Measurements from ENCODE around the gene ARPC2. TPM values are rescaled to one million over a fixed set of nuclear protein-coding genes. Genes with fewer than 3 reads are reported as not detected.

The ARPC2 gene
- total and polyA plus RNA-seq, 10 of the 15 experiments (the other 5 are each of a cell fraction or from before 2014, with no cell fraction given), result 440 to 980 (median 709) TPM

DNA sequence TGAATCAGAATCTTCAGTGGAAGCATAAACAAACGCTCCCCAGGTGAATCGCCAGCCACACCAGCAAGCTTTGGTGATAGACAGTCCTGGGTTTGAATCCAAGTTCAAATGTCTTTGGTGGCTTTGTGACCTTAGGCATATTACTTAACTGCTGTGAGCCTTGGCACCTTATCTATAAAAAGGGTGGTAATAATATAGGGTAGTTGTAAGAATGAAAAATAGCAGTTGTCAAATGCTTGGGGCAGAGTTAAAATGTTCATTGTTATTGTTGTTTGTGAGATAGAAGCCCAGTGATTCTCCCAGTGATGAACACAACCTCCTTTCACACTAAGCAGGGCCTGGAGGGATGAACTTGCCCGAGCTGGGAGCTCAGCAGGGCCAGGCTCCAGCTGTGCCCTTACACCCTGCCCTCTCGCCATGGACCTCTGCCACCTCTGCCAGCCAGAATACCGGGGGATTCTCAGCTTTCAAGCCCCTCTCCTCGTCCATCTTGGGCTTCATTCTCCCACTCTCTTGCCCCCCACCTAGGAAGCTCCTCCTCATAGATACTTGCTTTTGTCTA, 81.4 kb downstream of the ARPC2 start (continued):
- TF ChIP-seq, protein P1, sequence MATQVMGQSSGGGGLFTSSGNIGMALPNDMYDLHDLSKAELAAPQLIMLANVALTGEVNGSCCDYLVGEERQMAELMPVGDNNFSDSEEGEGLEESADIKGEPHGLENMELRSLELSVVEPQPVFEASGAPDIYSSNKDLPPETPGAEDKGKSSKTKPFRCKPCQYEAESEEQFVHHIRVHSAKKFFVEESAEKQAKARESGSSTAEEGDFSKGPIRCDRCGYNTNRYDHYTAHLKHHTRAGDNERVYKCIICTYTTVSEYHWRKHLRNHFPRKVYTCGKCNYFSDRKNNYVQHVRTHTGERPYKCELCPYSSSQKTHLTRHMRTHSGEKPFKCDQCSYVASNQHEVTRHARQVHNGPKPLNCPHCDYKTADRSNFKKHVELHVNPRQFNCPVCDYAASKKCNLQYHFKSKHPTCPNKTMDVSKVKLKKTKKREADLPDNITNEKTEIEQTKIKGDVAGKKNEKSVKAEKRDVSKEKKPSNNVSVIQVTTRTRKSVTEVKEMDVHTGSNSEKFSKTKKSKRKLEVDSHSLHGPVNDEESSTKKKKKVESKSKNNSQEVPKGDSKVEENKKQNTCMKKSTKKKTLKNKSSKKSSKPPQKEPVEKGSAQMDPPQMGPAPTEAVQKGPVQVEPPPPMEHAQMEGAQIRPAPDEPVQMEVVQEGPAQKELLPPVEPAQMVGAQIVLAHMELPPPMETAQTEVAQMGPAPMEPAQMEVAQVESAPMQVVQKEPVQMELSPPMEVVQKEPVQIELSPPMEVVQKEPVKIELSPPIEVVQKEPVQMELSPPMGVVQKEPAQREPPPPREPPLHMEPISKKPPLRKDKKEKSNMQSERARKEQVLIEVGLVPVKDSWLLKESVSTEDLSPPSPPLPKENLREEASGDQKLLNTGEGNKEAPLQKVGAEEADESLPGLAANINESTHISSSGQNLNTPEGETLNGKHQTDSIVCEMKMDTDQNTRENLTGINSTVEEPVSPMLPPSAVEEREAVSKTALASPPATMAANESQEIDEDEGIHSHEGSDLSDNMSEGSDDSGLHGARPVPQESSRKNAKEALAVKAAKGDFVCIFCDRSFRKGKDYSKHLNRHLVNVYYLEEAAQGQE (IDR thresholded peaks at IDR 0.05; ENCODE audit: low read depth, low read length), result no peak
- TF ChIP-seq SMAD1 (IDR thresholded peaks at IDR 0.05; ENCODE audit: low read depth, partially characterized antibody), result no peak
- no peak for TF ChIP-seq JUNB (IDR thresholded peaks at IDR 0.05)
- TF ChIP-seq, protein P2, sequence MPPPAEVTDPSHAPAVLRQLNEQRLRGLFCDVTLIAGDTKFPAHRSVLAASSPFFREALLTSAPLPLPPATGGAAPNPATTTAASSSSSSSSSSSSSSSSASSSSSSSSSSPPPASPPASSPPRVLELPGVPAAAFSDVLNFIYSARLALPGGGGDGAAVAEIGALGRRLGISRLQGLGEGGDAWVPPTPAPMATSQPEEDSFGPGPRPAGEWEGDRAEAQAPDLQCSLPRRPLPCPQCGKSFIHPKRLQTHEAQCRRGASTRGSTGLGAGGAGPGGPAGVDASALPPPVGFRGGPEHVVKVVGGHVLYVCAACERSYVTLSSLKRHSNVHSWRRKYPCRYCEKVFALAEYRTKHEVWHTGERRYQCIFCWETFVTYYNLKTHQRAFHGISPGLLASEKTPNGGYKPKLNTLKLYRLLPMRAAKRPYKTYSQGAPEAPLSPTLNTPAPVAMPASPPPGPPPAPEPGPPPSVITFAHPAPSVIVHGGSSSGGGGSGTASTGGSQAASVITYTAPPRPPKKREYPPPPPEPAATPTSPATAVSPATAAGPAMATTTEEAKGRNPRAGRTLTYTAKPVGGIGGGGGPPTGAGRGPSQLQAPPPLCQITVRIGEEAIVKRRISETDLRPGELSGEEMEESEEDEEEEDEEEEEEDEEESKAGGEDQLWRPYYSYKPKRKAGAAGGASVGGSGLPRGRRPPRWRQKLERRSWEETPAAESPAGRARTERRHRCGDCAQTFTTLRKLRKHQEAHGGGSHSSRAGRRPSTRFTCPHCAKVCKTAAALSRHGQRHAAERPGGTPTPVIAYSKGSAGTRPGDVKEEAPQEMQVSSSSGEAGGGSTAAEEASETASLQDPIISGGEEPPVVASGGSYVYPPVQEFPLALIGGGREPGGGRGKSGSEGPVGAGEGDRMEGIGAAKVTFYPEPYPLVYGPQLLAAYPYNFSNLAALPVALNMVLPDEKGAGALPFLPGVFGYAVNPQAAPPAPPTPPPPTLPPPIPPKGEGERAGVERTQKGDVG (CRISPR knock-in tag; IDR thresholded peaks at IDR 0.05), result no peak
- no peak for TF ChIP-seq NFIC (IDR thresholded peaks at IDR 0.05; ENCODE audit: low read depth, low read length)

Data from GM12878 (cell line).